Measurements from ENCODE around the gene CTNS.

DNA sequence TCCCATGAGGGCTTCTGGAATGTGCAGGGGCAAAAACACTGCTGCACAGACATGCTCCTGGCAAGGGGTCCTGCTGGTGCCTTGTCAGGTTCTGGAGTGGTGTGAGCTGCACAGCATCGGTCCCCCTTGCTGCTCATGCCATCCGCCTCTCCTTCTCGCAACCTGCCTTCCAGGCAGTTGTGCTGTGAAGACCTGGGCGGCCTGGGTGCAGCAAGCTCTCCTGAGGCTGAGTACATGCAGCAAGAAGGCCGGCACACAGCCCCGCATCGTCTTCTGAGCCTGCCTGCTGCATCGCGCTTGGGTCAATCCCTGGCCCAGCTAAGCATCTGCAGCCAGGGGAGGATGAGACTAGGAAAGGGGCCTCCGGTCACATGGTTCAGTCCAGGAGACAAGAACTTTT, 26.9 kb upstream of the CTNS start:
- no peak for TF ChIP-seq POLR2AphosphoS5 (IDR thresholded peaks at IDR 0.05)
- TF ChIP-seq, protein P1, sequence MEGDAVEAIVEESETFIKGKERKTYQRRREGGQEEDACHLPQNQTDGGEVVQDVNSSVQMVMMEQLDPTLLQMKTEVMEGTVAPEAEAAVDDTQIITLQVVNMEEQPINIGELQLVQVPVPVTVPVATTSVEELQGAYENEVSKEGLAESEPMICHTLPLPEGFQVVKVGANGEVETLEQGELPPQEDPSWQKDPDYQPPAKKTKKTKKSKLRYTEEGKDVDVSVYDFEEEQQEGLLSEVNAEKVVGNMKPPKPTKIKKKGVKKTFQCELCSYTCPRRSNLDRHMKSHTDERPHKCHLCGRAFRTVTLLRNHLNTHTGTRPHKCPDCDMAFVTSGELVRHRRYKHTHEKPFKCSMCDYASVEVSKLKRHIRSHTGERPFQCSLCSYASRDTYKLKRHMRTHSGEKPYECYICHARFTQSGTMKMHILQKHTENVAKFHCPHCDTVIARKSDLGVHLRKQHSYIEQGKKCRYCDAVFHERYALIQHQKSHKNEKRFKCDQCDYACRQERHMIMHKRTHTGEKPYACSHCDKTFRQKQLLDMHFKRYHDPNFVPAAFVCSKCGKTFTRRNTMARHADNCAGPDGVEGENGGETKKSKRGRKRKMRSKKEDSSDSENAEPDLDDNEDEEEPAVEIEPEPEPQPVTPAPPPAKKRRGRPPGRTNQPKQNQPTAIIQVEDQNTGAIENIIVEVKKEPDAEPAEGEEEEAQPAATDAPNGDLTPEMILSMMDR (IDR thresholded peaks at IDR 0.05; ENCODE audit: poor library complexity, severe bottlenecking): no peak
- no peak for TF ChIP-seq MXI1 (conservative IDR thresholded peaks at IDR 0.05; ENCODE audit: poor library complexity, severe bottlenecking)
- TF ChIP-seq, protein P2, sequence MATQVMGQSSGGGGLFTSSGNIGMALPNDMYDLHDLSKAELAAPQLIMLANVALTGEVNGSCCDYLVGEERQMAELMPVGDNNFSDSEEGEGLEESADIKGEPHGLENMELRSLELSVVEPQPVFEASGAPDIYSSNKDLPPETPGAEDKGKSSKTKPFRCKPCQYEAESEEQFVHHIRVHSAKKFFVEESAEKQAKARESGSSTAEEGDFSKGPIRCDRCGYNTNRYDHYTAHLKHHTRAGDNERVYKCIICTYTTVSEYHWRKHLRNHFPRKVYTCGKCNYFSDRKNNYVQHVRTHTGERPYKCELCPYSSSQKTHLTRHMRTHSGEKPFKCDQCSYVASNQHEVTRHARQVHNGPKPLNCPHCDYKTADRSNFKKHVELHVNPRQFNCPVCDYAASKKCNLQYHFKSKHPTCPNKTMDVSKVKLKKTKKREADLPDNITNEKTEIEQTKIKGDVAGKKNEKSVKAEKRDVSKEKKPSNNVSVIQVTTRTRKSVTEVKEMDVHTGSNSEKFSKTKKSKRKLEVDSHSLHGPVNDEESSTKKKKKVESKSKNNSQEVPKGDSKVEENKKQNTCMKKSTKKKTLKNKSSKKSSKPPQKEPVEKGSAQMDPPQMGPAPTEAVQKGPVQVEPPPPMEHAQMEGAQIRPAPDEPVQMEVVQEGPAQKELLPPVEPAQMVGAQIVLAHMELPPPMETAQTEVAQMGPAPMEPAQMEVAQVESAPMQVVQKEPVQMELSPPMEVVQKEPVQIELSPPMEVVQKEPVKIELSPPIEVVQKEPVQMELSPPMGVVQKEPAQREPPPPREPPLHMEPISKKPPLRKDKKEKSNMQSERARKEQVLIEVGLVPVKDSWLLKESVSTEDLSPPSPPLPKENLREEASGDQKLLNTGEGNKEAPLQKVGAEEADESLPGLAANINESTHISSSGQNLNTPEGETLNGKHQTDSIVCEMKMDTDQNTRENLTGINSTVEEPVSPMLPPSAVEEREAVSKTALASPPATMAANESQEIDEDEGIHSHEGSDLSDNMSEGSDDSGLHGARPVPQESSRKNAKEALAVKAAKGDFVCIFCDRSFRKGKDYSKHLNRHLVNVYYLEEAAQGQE (IDR thresholded peaks at IDR 0.05; ENCODE audit: borderline replicate concordance): no peak
- TF ChIP-seq EZH2 (IDR thresholded peaks at IDR 0.05; ENCODE audit: borderline replicate concordance, insufficient read depth, low read length, poor library complexity, severe bottlenecking): no peak
- no peak for TF ChIP-seq EP300 (conservative IDR thresholded peaks at IDR 0.05; ENCODE audit: poor library complexity, severe bottlenecking)
